Caco-2 (cell line): ENCODE results near the gene DHRSX. TPM values are rescaled to one million over a fixed set of nuclear protein-coding genes. Genes with fewer than 3 reads are reported as not detected.

Experiments
- BruUV-seq: library from RNA; stranded (reverse); fragments of 400-500 nt; replicated peaks from 2 replicates; lab custom pipeline; 2021; lab: Mats Ljungman, UMichigan
- CTCF ChIA-PET: fragments of 300-600 bp; sonication (Branson Sonifier 250); formaldehyde crosslinking; loops from one replicate; lab custom pipeline; 2022; ENCODE audit warnings: antibody characterized with exemption; lab: Charles Lee
- POLR2A ChIA-PET: fragments of 300-600 bp; sonication (Branson Sonifier 250); formaldehyde crosslinking; loops from one replicate; lab custom pipeline; 2022; ENCODE audit warnings: antibody characterized with exemption; lab: Charles Lee
- DNase-seq, 2 experiments: peaks; one replicate each; pipeline versions ENCODE4 v3.0.0 to v3.0.0-alpha.2; 2020 to 2022
- H3K27me3 ChIP-seq: replicated peaks from 2 replicates; pipeline ENCODE4 v1.6.0; 2011; ENCODE audit warnings: low read length; ENCODE audit not compliant: control insufficient read depth, insufficient read depth
- H3K36me3 ChIP-seq: 2 replicates; pipeline ENCODE4 v1.5.1; 2011; ENCODE audit warnings: low read length; ENCODE audit not compliant: control insufficient read depth, insufficient read depth
- H3K4me1 ChIP-seq: fragments of 250-450 bp; sonication (Bioruptor Pico); 2 replicates; pipeline ENCODE4 v1.5.1; 2020; ENCODE audit warnings: mild to moderate bottlenecking
- H3K4me3 ChIP-seq: 2 replicates; pipeline ENCODE4 v1.5.1; 2011; ENCODE audit warnings: low read depth, mild to moderate bottlenecking, control low read depth, low read length
- H3K9me3 ChIP-seq: fragments of 250-450 bp; sonication (Bioruptor Pico); 2 replicates; pipeline ENCODE4 v1.5.1; 2020; ENCODE audit warnings: mild to moderate bottlenecking, moderate library complexity
- H3K27ac Mint-ChIP-seq: one replicate; pipeline ENCODE4 v1.8.0; 2022; ENCODE audit warnings: mixed read lengths; ENCODE audit not compliant: unreplicated experiment
- H3K27me3 Mint-ChIP-seq: one replicate; pipeline ENCODE4 v1.8.0; 2022; ENCODE audit warnings: mixed read lengths; ENCODE audit not compliant: insufficient read depth, unreplicated experiment
- H3K36me3 Mint-ChIP-seq: one replicate; pipeline ENCODE4 v1.8.0; 2022; ENCODE audit warnings: mild to moderate bottlenecking, mixed read lengths; ENCODE audit not compliant: insufficient read depth, unreplicated experiment
- H3K4me1 Mint-ChIP-seq: one replicate; pipeline ENCODE4 v1.8.0; 2022; ENCODE audit warnings: low read depth, mixed read lengths; ENCODE audit not compliant: unreplicated experiment
- H3K4me3 Mint-ChIP-seq: one replicate; pipeline ENCODE4 v1.8.0; 2022; ENCODE audit warnings: mild to moderate bottlenecking, moderate library complexity, mixed read lengths; ENCODE audit not compliant: unreplicated experiment
- H3K9me3 Mint-ChIP-seq: one replicate; pipeline ENCODE4 v1.8.0; 2022; ENCODE audit warnings: mixed read lengths; ENCODE audit not compliant: unreplicated experiment
- intact Hi-C: fragments of 100-400 bp; cut with micrococcal nuclease; formaldehyde crosslinking; loops from one replicate; pipeline ENCODE4 v1.10.0; 2022; ENCODE audit not compliant: unreplicated experiment
- total RNA-seq: library from RNA; stranded (reverse); gene quantifications from 2 replicates; pipeline ENCODE4 v1.2.3, GENCODE V29; 2022
- TF ChIP-seq, protein P1 (sequence below), 2 experiments: fragments of 200-600 bp in 1 of 2; IDR thresholded peaks; 1 replicate in 1 of 2; 2 replicates in 1 of 2; pipeline versions ENCODE4 v1.5.1 to v1.8.0; 2011 to 2022; ENCODE audit warnings: antibody characterized with exemption in 1 of 2, control low read depth in 1 of 2, inconsistent platforms in 1 of 2, low read depth in 1 of 2, low read length in 1 of 2, mild to moderate bottlenecking in 1 of 2, moderate library complexity in 1 of 2; ENCODE audit not compliant: insufficient read depth in 1 of 2, severe bottlenecking in 1 of 2, unreplicated experiment in 1 of 2

DHRSX gene
- total RNA-seq, 1 experiment from 2014 or later = 64.1 TPM

GRCh38 chrX:2398064-2398656 is 102.6 kb downstream of the DHRSX start:
- no TSS peak for BruUV-seq
- Histone ChIP-seq H3K4me1 (peaks cover 8% of the 10 kb centered on the region; the same call in 1 of the 2 replicates), H3K4me3 (no peak overlapping the region), H3K9me3 (no peaks in the 10 kb centered on the region), H3K27me3 (no peaks in the 10 kb centered on the region), H3K36me3 (no peaks in the 10 kb centered on the region)
- Mint-ChIP-seq H3K4me3 (no peak overlapping the region), H3K9me3 (no peaks in the 10 kb centered on the region), H3K36me3 (peaks cover 37% of the 10 kb centered on the region), H3K27ac (no peak overlapping the region), H3K4me1 (peaks cover 14% of the 10 kb centered on the region), H3K27me3 (no peaks in the 10 kb centered on the region)
- CTCF ChIA-PET = no interaction called here
- DNase-seq = no peak
- POLR2A ChIA-PET = no interaction called here
- TF ChIP-seq, protein P1, sequence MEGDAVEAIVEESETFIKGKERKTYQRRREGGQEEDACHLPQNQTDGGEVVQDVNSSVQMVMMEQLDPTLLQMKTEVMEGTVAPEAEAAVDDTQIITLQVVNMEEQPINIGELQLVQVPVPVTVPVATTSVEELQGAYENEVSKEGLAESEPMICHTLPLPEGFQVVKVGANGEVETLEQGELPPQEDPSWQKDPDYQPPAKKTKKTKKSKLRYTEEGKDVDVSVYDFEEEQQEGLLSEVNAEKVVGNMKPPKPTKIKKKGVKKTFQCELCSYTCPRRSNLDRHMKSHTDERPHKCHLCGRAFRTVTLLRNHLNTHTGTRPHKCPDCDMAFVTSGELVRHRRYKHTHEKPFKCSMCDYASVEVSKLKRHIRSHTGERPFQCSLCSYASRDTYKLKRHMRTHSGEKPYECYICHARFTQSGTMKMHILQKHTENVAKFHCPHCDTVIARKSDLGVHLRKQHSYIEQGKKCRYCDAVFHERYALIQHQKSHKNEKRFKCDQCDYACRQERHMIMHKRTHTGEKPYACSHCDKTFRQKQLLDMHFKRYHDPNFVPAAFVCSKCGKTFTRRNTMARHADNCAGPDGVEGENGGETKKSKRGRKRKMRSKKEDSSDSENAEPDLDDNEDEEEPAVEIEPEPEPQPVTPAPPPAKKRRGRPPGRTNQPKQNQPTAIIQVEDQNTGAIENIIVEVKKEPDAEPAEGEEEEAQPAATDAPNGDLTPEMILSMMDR (IDR thresholded peaks at IDR 0.05; ENCODE audit: insufficient read depth in 1 of 2, low read depth in 1 of 2, low read length in 1 of 2, severe bottlenecking in 1 of 2, unreplicated experiment in 1 of 2) = no peak
- intact Hi-C loops = no loop called here

GRCh38 chrX:2397229-2398063 is 103.3 kb downstream of the DHRSX start:
- TF ChIP-seq, protein P1 (IDR thresholded peaks at IDR 0.05; ENCODE audit: insufficient read depth in 1 of 2, low read depth in 1 of 2, low read length in 1 of 2, severe bottlenecking in 1 of 2, unreplicated experiment in 1 of 2) = no peak
- Histone ChIP-seq H3K27me3 (no peaks in the 10 kb centered on the region), H3K4me3 (no peak overlapping the region), H3K9me3 (no peaks in the 10 kb centered on the region), H3K36me3 (no peaks in the 10 kb centered on the region), H3K4me1 (peaks cover 8% of the 10 kb centered on the region; the same call in 1 of the 2 replicates)
- ChIA-PET POLR2A (no interaction called here), CTCF (no interaction called here)
- Mint-ChIP-seq H3K4me1 (peaks cover 14% of the 10 kb centered on the region), H3K36me3 (peaks cover 30% of the 10 kb centered on the region), H3K4me3 (no peak overlapping the region), H3K27me3 (no peaks in the 10 kb centered on the region), H3K9me3 (no peaks in the 10 kb centered on the region), H3K27ac (peak overlapping the region; percentile 34)
- DNase-seq = no peak
- BruUV-seq = no TSS peak
- intact Hi-C loops = no loop called here

GRCh38 chrX:2395261-2395992 is 105.3 kb downstream of the DHRSX start:
- ChIA-PET CTCF (no interaction called here), POLR2A (no interaction called here)
- Mint-ChIP-seq H3K36me3 (peaks cover 33% of the 10 kb centered on the region), H3K4me3 (no peak overlapping the region), H3K4me1 (peaks cover 7% of the 10 kb centered on the region), H3K27ac (no peak overlapping the region), H3K9me3 (no peaks in the 10 kb centered on the region), H3K27me3 (no peaks in the 10 kb centered on the region)
- intact Hi-C loops = no loop called here
- Histone ChIP-seq H3K36me3 (peaks cover 3% of the 10 kb centered on the region; the same call in 1 of the 2 replicates), H3K4me1 (peaks cover 8% of the 10 kb centered on the region; the same call in 1 of the 2 replicates), H3K4me3 (no peak overlapping the region), H3K9me3 (no peaks in the 10 kb centered on the region), H3K27me3 (no peaks in the 10 kb centered on the region)
- no TSS peak for BruUV-seq
- TF ChIP-seq, protein P1 (IDR thresholded peaks at IDR 0.05; ENCODE audit: insufficient read depth in 1 of 2, low read depth in 1 of 2, low read length in 1 of 2, severe bottlenecking in 1 of 2, unreplicated experiment in 1 of 2) = no peak
- no peak for DNase-seq
